Endothelial cell of umbilical vein (primary cell): ENCODE measurements around the gene ATP1B3. TPM values are rescaled to one million over a fixed set of nuclear protein-coding genes. Genes with fewer than 3 reads are reported as not detected.
"Not testable (repeated sequence)": the region's sequence is repeated elsewhere in the genome, so short reads cannot be mapped to it uniquely, and the experiment has no call there.

ENCODE experiments used
- BruUV-seq: library from RNA; stranded (reverse); fragments of 400-500 nt; replicated peaks from 2 replicates; lab custom pipeline; 2021; lab: Mats Ljungman, UMichigan
- CTCF ChIA-PET: fragments of 300-600, 350-600 bp; sonication (Branson Sonifier 250); formaldehyde crosslinking; loops from one replicate; lab custom pipeline; 2021; ENCODE audit warnings: antibody characterized with exemption, inconsistent platforms; lab: Charles Lee
- POLR2A ChIA-PET: fragments of 300-600, 350-600 bp; sonication (Branson Sonifier 250); formaldehyde crosslinking; loops from one replicate; lab custom pipeline; 2021; ENCODE audit warnings: antibody characterized with exemption, inconsistent platforms; lab: Charles Lee
- DNase-seq: peaks from one replicate; pipeline ENCODE4 v3.0.0-alpha.2; 2011; ENCODE audit warnings: low read depth, low spot score
- FAIRE-seq: peaks from 2 replicates; lab custom pipeline; 2011; peaks lifted over from hg19 to GRCh38; lab: Jason Lieb, UNC
- H2AFZ ChIP-seq: 2 replicates; pipeline ENCODE4 v1.6.0; 2012; ENCODE audit warnings: low read depth, low read length, control low read depth, inconsistent platforms
- H3K27ac ChIP-seq: 2 replicates; pipeline ENCODE4 v1.5.1; 2011; ENCODE audit warnings: low read depth, mild to moderate bottlenecking, control low read depth, low read length, moderate library complexity; ENCODE audit not compliant: insufficient read depth
- H3K27me3 ChIP-seq, 2 experiments: 2 replicates each; pipeline versions ENCODE4 v1.6.0 to v1.6.1; 2011; ENCODE audit warnings: low read length in 2 of 2, mixed read lengths in 1 of 2; ENCODE audit not compliant: control insufficient read depth in 2 of 2, insufficient read depth in 2 of 2
- H3K36me3 ChIP-seq, 2 experiments: 2 replicates in 1 of 2; 3 replicates in 1 of 2; pipeline ENCODE4 v1.5.1; 2011; ENCODE audit warnings: low read length in 2 of 2, mild to moderate bottlenecking in 1 of 2, moderate library complexity in 1 of 2; ENCODE audit not compliant: control insufficient read depth in 2 of 2, insufficient read depth in 2 of 2; ENCODE audit errors: extremely low read depth in 1 of 2
- H3K4me1 ChIP-seq: 3 replicates; pipeline ENCODE4 v1.5.1; 2011; ENCODE audit warnings: mild to moderate bottlenecking, low read length; ENCODE audit not compliant: control insufficient read depth, insufficient read depth; ENCODE audit errors: extremely low read depth
- H3K4me2 ChIP-seq: 2 replicates; pipeline ENCODE4 v1.6.1; 2011; ENCODE audit warnings: low read length, control low read depth, mixed read lengths; ENCODE audit not compliant: insufficient read depth
- H3K4me3 ChIP-seq, 3 experiments: fragments of 200-600 bp in 1 of 3; sonication (generic), shearing (Covaris generic) in 1 of 3; replicated peaks in 1 of 3; 2 replicates each; pipeline ENCODE4 v1.5.1; 2011 to 2016; ENCODE audit warnings: control low read depth in 3 of 3, low read length in 3 of 3, mild to moderate bottlenecking in 2 of 3, inconsistent platforms in 1 of 3, low read depth in 1 of 3, moderate library complexity in 1 of 3; ENCODE audit not compliant: insufficient read depth in 1 of 3
- H3K79me2 ChIP-seq: 2 replicates; pipeline ENCODE4 v1.6.0; 2012; ENCODE audit warnings: low read length, inconsistent platforms; ENCODE audit not compliant: control insufficient read depth, insufficient read depth
- H3K9ac ChIP-seq: replicated peaks from 2 replicates; pipeline ENCODE3; 2011; ENCODE audit warnings: low read length, control low read depth; ENCODE audit not compliant: insufficient read depth; ENCODE audit errors: extremely low read depth
- H3K9me1 ChIP-seq: replicated peaks from 3 replicates; pipeline ENCODE4 v1.6.0; 2011; ENCODE audit warnings: mild to moderate bottlenecking, low read length; ENCODE audit not compliant: control insufficient read depth, insufficient read depth; ENCODE audit errors: extremely low read depth
- H3K9me3 ChIP-seq: replicated peaks from 2 replicates; pipeline ENCODE4 v1.5.1; 2012; ENCODE audit warnings: low read length, inconsistent platforms; ENCODE audit not compliant: control insufficient read depth, insufficient read depth
- H4K20me1 ChIP-seq: replicated peaks from 2 replicates; pipeline ENCODE3; 2011; ENCODE audit warnings: mild to moderate bottlenecking, low read length; ENCODE audit not compliant: control insufficient read depth, insufficient read depth; ENCODE audit errors: extremely low read depth
- FOS ChIP-seq: IDR thresholded peaks from 2 replicates; pipeline ENCODE4 v1.6.1; 2011; ENCODE audit warnings: mild to moderate bottlenecking, low read length, moderate library complexity, borderline replicate concordance; ENCODE audit not compliant: insufficient read depth
- GATA2 ChIP-seq: IDR thresholded peaks from 2 replicates; pipeline ENCODE4 v1.7.0; 2011; ENCODE audit warnings: low read depth, mild to moderate bottlenecking, moderate library complexity, mixed read lengths, low read length; ENCODE audit not compliant: insufficient read length, insufficient read depth
- JUN ChIP-seq: IDR thresholded peaks from 2 replicates; pipeline ENCODE4 v1.6.1; 2011; ENCODE audit warnings: borderline replicate concordance, low read depth; ENCODE audit not compliant: insufficient read length, insufficient read depth
- MYC ChIP-seq: IDR thresholded peaks from one replicate; pipeline ENCODE4 v1.6.1; 2011; ENCODE audit warnings: mild to moderate bottlenecking, low read depth, low read length
- POLR2AphosphoS5 ChIP-seq: IDR thresholded peaks from 2 replicates; pipeline ENCODE4 v1.6.1; 2012; ENCODE audit warnings: low read depth, mild to moderate bottlenecking, control low read depth, low read length, moderate library complexity; ENCODE audit not compliant: insufficient read depth
- dilution Hi-C: fragments of 300-500 bp; cut with MboI; formaldehyde crosslinking; loops from one replicate; pipeline ENCODE4 v1.15.0; 2019; ENCODE audit warnings: low sequenced_read_pairs; ENCODE audit not compliant: extremely low pct_ligation_motif_present
- intact Hi-C: fragments of 100-400 bp; cut with micrococcal nuclease; formaldehyde crosslinking; loops from one replicate; pipeline ENCODE4 v1.10.0; 2022
- polyA plus RNA-seq, 4 experiments: library from polyadenylated mRNA; depleted of rRNA in 3 of 4; stranded (reverse) in 3 of 4; unstranded in 1 of 4; fragments of >200 nt; gene quantifications; 2 replicates each; pipeline versions ENCODE4 v1.2.1 to v1.2.3, GENCODE V29; 2011 to 2012; ENCODE audit warnings: missing spikeins in 1 of 4
- total RNA-seq: library from RNA; stranded (reverse); gene quantifications from 2 replicates; pipeline ENCODE4 v1.2.3, GENCODE V29; 2021
- TF ChIP-seq, protein P1 (sequence below), 2 donors: IDR thresholded peaks; 1 replicate in 1 of 2; 2 replicates in 1 of 2; pipeline ENCODE4 v1.5.1; 2011; ENCODE audit warnings: low read length in 2 of 2, mild to moderate bottlenecking in 2 of 2, moderate library complexity in 2 of 2, control low read depth in 1 of 2, inconsistent platforms in 1 of 2, low read depth in 1 of 2; ENCODE audit not compliant: insufficient read depth in 1 of 2; ENCODE audit errors: extremely low read depth in 1 of 2

The ATP1B3 gene
- total and polyA plus RNA-seq, 2 donors (not counting 3 experiments of a cell fraction or from before 2014, with no cell fraction given) = 227 to 279 TPM

GRCh38 chr3:141905129-141905528, 28.7 kb downstream of the ATP1B3 start:
- peaks cover 6 to 16% of the 10 kb centered on the region in 2 experiments for H3K36me3 ChIP-seq
- H3K9me1 ChIP-seq = no peaks in the 10 kb centered on the region
- DNase-seq (no peak), FAIRE-seq (no peak)
- BruUV-seq = no TSS peak
- ChIA-PET POLR2A (no interaction called here), CTCF (interaction anchor here (0.6 to 0.9 kb wide), 2 partner anchors 10 to 71 kb away, joined by 3 to 4 read pairs; no protein-coding TSS in a partner anchor)
- no peaks in the 10 kb centered on the region for H3K9me3 ChIP-seq
- intact Hi-C loops = no loop called here
- H3K4me3 ChIP-seq = no peak overlapping the region
- H3K9ac ChIP-seq = no peak overlapping the region
- TF ChIP-seq GATA2 (no peak), POLR2AphosphoS5 (no peak), FOS (no peak), MYC (no peak)
- dilution Hi-C loops = no loop called here
- H3K4me1 ChIP-seq = no peaks in the 10 kb centered on the region
- H3K4me2 ChIP-seq = no peak overlapping the region
- H2AFZ ChIP-seq = no peak overlapping the region
- no peaks in the 10 kb centered on the region for H3K27me3 ChIP-seq
- peaks cover 3% of the 10 kb centered on the region for H4K20me1 ChIP-seq
- H3K79me2 ChIP-seq = peaks cover 24% of the 10 kb centered on the region
- no peak overlapping the region for H3K27ac ChIP-seq

DNA sequence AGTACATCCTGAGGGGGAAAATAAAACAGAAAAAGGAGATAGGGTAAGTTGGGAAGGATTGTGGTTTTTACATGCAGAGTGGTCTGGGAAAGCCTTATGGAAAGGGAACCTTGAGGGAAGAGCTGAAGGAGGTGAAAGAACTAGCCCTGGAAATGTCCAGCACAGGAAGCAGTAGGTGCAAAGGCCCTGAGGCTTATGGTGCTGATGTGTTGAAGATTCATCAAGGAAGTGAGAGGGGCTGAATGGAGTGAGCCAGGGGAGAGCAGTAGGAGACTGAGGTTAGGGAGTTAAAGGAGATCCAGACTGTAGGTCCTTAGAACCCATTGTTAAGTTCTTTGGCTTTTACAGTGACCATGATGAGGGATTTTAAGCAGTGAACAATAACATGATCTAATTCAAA, 33.0 kb downstream of the ATP1B3 start:
- Histone ChIP-seq H3K4me2 (no peak overlapping the region), H3K9me1 (no peaks in the 10 kb centered on the region), H3K4me3 (no peak overlapping the region), H3K9me3 (no peaks in the 10 kb centered on the region), H3K27ac (no peak overlapping the region), H3K9ac (no peak overlapping the region), H4K20me1 (no peaks in the 10 kb centered on the region), H3K4me1 (no peaks in the 10 kb centered on the region), H3K36me3 (peaks cover 12 to 22% of the 10 kb centered on the region in 2 experiments), H2AFZ (no peak overlapping the region), H3K27me3 (no peaks in the 10 kb centered on the region), H3K79me2 (no peaks in the 10 kb centered on the region)
- ChIA-PET POLR2A (no interaction called here), CTCF (interaction anchor here (1.0 to 1.5 kb wide), 2 partner anchors 9 to 44 kb away, joined by 3 read pairs; no protein-coding TSS in a partner anchor)
- TF ChIP-seq, protein P1, sequence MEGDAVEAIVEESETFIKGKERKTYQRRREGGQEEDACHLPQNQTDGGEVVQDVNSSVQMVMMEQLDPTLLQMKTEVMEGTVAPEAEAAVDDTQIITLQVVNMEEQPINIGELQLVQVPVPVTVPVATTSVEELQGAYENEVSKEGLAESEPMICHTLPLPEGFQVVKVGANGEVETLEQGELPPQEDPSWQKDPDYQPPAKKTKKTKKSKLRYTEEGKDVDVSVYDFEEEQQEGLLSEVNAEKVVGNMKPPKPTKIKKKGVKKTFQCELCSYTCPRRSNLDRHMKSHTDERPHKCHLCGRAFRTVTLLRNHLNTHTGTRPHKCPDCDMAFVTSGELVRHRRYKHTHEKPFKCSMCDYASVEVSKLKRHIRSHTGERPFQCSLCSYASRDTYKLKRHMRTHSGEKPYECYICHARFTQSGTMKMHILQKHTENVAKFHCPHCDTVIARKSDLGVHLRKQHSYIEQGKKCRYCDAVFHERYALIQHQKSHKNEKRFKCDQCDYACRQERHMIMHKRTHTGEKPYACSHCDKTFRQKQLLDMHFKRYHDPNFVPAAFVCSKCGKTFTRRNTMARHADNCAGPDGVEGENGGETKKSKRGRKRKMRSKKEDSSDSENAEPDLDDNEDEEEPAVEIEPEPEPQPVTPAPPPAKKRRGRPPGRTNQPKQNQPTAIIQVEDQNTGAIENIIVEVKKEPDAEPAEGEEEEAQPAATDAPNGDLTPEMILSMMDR (IDR thresholded peaks at IDR 0.05; ENCODE audit: extremely low read depth in 1 of 2, insufficient read depth in 1 of 2, low read depth in 1 of 2, low read length in 2 of 2) = no peak
- TF ChIP-seq GATA2 (no peak), JUN (no peak), MYC (no peak)
- dilution Hi-C loops (no loop called here), intact Hi-C loops (no loop called here)
- no peak for FAIRE-seq
- DNase-seq = no peak
- BruUV-seq = no TSS peak

- POLR2A ChIA-PET, H3K9me1 ChIP-seq, H3K79me2 ChIP-seq, dilution Hi-C loops, H3K27me3 ChIP-seq, CTCF ChIA-PET, H3K4me3 ChIP-seq, H4K20me1 ChIP-seq, H3K9ac ChIP-seq, DNase-seq, FAIRE-seq, H3K4me1 ChIP-seq, H3K4me2 ChIP-seq, BruUV-seq, H3K9me3 ChIP-seq, H2AFZ ChIP-seq, H3K27ac ChIP-seq: not testable (repeated sequence)
- peaks cover 17 to 22% of the 10 kb centered on the region in 2 experiments for H3K36me3 ChIP-seq
- intact Hi-C loops = loop anchor here (5.0 kb wide), 1 partner anchor 448 kb away; no protein-coding TSS in a partner anchor
These were observed 33.5 kb downstream of the ATP1B3 start for GRCh38 chr3:141909986-141910385.
